ENCODE measurements around the gene PIK3IP1. TPM values are rescaled to one million over a fixed set of nuclear protein-coding genes. Genes with fewer than 3 reads are reported as not detected.

Gene PIK3IP1
- total and polyA plus RNA-seq, 2 donors (not counting 3 experiments of a cell fraction or from before 2014, with no cell fraction given), result 7.7 to 13.2 TPM

- H3K4me2 ChIP-seq (ENCODE audit: insufficient read depth, low read length), result peak overlapping the region; percentile 84
- DNase-seq (ENCODE audit: low read depth, low spot score) (peak; percentile 84), FAIRE-seq (peak; percentile 80)
- H3K4me3 ChIP-seq (replicated peaks in 1 of 3; ENCODE audit: insufficient read depth in 1 of 3, low read depth in 1 of 3, low read length in 3 of 3), result peak overlapping the region in 1 of 3 experiments; percentile 29
- H3K27me3 ChIP-seq (ENCODE audit: control insufficient read depth in 2 of 2, insufficient read depth in 2 of 2, low read length in 2 of 2), result no peaks in the 10 kb centered on the region
- ChIA-PET CTCF (interaction anchor here (0.7 to 13.2 kb wide), 9 partner anchors 9 to 128 kb away, joined by 3 to 181 read pairs (median 4); partner anchors contain the start of genes LIMK2 and SELENOM), POLR2A (no interaction called here)
- peaks cover 0 to 3% of the 10 kb centered on the region in 2 experiments for H3K36me3 ChIP-seq (ENCODE audit: control insufficient read depth in 2 of 2, extremely low read depth in 1 of 2, insufficient read depth in 2 of 2, low read length in 2 of 2)
- H3K27ac ChIP-seq (ENCODE audit: insufficient read depth, low read depth, low read length), result peak overlapping the region; percentile 93
- no peaks in the 10 kb centered on the region for H4K20me1 ChIP-seq (replicated peaks; ENCODE audit: control insufficient read depth, extremely low read depth, insufficient read depth, low read length)
- H3K9ac ChIP-seq (replicated peaks; ENCODE audit: extremely low read depth, insufficient read depth, low read length), result peak overlapping the region; percentile 66
- dilution Hi-C loops (cut with MboI; ENCODE audit: extremely low pct_ligation_motif_present, low sequenced_read_pairs), result no loop called here
- H3K79me2 ChIP-seq (ENCODE audit: control insufficient read depth, insufficient read depth, low read length), result peaks cover 52% of the 10 kb centered on the region
- TF ChIP-seq MAX (IDR thresholded peaks at IDR 0.05; ENCODE audit: insufficient read depth, insufficient read length) (no peak), JUN (IDR thresholded peaks at IDR 0.05; ENCODE audit: borderline replicate concordance, insufficient read depth, insufficient read length, low read depth) (no peak), GATA2 (IDR thresholded peaks at IDR 0.05; ENCODE audit: insufficient read depth, insufficient read length, low read depth, low read length) (peak; percentile 59), MYC (IDR thresholded peaks at IDR 0.05; ENCODE audit: low read depth, low read length) (no peak), POLR2AphosphoS5 (IDR thresholded peaks at IDR 0.05; ENCODE audit: insufficient read depth, low read depth, low read length) (peak; percentile 54), FOS (IDR thresholded peaks at IDR 0.05; ENCODE audit: borderline replicate concordance, insufficient read depth, low read length) (peak; percentile 36), POLR2A (IDR thresholded peaks at IDR 0.05; ENCODE audit: low read depth, low read length) (no peak), EZH2 (IDR thresholded peaks at IDR 0.05; ENCODE audit: borderline replicate concordance, low read depth, low read length, severe bottlenecking) (no peak), CTCF (IDR thresholded peaks at IDR 0.05; ENCODE audit: extremely low read depth in 1 of 2, insufficient read depth in 1 of 2, low read depth in 1 of 2, low read length in 2 of 2) (no peak)
- H3K9me1 ChIP-seq (replicated peaks; ENCODE audit: control insufficient read depth, extremely low read depth, insufficient read depth, low read length), result no peaks in the 10 kb centered on the region
- intact Hi-C loops (cut with micrococcal nuclease), result loop anchor here (1.0 to 2.0 kb wide), 2 partner anchors 9 to 38 kb away; no protein-coding TSS in a partner anchor
- H3K4me1 ChIP-seq (ENCODE audit: control insufficient read depth, extremely low read depth, insufficient read depth, low read length), result peaks cover 76% of the 10 kb centered on the region
- BruUV-seq (replicated peaks), result no TSS peak
- no peak overlapping the region for H2AFZ ChIP-seq (ENCODE audit: low read depth, low read length)
- no peaks in the 10 kb centered on the region for H3K9me3 ChIP-seq (replicated peaks; ENCODE audit: control insufficient read depth, insufficient read depth, low read length)
Measured at GRCh38 chr22:31235081-31235480, 57.2 kb downstream of the PIK3IP1 start.
